GM23338 (cell line): ENCODE measurements around the gene RFXAP. TPM values are rescaled to one million over a fixed set of nuclear protein-coding genes. Genes with fewer than 3 reads are reported as not detected.

Experiments used
- ATAC-seq: fragments of 200-7000 bp; cut with Tn5 transposase; 3 replicates; pipeline ENCODE4 v1.9.1; 2020
- DNase-seq: peaks from one replicate; pipeline ENCODE4 v3.0.0-alpha.2; 2015; ENCODE audit warnings: low spot score
- H2AFZ ChIP-seq: fragments of 200-600 bp; sonication (generic); 2 replicates; pipeline ENCODE4 v1.8.0; 2016; ENCODE audit warnings: antibody characterized with exemption, mild to moderate bottlenecking, moderate library complexity
- H3F3A ChIP-seq: fragments of 200-600 bp; sonication (generic); replicated peaks from 2 replicates; pipeline ENCODE4 v1.8.0; 2017; ENCODE audit warnings: antibody characterized with exemption, mixed run types, low read depth
- H3K27ac ChIP-seq: fragments of 200-600 bp; sonication (generic); 2 replicates; pipeline ENCODE4 v1.6.1; 2016; ENCODE audit warnings: low read depth
- H3K27me3 ChIP-seq: fragments of 200-600 bp; sonication (generic); 2 replicates; pipeline ENCODE4 v1.8.0; 2016; ENCODE audit warnings: mild to moderate bottlenecking, mixed run types, moderate library complexity; ENCODE audit not compliant: insufficient read depth
- H3K36me3 ChIP-seq: fragments of 200-600 bp; sonication (generic); 2 replicates; pipeline ENCODE4 v1.8.0; 2016; ENCODE audit warnings: mild to moderate bottlenecking; ENCODE audit not compliant: insufficient read depth
- H3K4me1 ChIP-seq: fragments of 200-600 bp; sonication (generic); 2 replicates; pipeline ENCODE4 v1.8.0; 2016; ENCODE audit warnings: mild to moderate bottlenecking, moderate library complexity; ENCODE audit not compliant: insufficient read depth
- H3K4me2 ChIP-seq: fragments of 200-600 bp; sonication (generic); 2 replicates; pipeline ENCODE4 v1.7.1; 2017; ENCODE audit warnings: mixed run types
- H3K4me3 ChIP-seq: fragments of 200-600 bp; sonication (generic); 2 replicates; pipeline ENCODE4 v1.6.1; 2016; ENCODE audit warnings: mixed run types
- H3K79me2 ChIP-seq: fragments of 200-600 bp; sonication (generic); replicated peaks from 2 replicates; pipeline ENCODE4 v1.8.0; 2017; ENCODE audit warnings: mild to moderate bottlenecking; ENCODE audit not compliant: insufficient read depth
- H3K9me2 ChIP-seq: fragments of 200-600 bp; sonication (generic); 2 replicates; pipeline ENCODE4 v1.8.0; 2017; ENCODE audit not compliant: insufficient read depth
- H4K20me1 ChIP-seq: fragments of 200-600 bp; sonication (generic); replicated peaks from 2 replicates; pipeline ENCODE4 v1.8.0; 2017; ENCODE audit warnings: mild to moderate bottlenecking; ENCODE audit not compliant: insufficient read depth
- H3K27ac Mint-ChIP-seq: 2 replicates; pipeline ENCODE4 v1.8.0; 2020; ENCODE audit warnings: inconsistent platforms, mild to moderate bottlenecking, moderate library complexity, mixed read lengths
- H3K27me3 Mint-ChIP-seq: 3 replicates; pipeline ENCODE4 v1.8.0; 2022; ENCODE audit warnings: low read depth, mild to moderate bottlenecking, moderate library complexity, mixed read lengths, inconsistent platforms; ENCODE audit not compliant: insufficient read depth, poor library complexity
- H3K36me3 Mint-ChIP-seq: 3 replicates; pipeline ENCODE4 v1.8.0; 2021; ENCODE audit warnings: low read depth, mild to moderate bottlenecking, inconsistent platforms, moderate library complexity, mixed read lengths
- H3K4me1 Mint-ChIP-seq: 3 replicates; pipeline ENCODE4 v1.8.0; 2020; ENCODE audit warnings: mild to moderate bottlenecking, inconsistent platforms, mixed read lengths
- H3K4me3 Mint-ChIP-seq: 3 replicates; pipeline ENCODE4 v1.8.0; 2021; ENCODE audit warnings: moderate library complexity, mild to moderate bottlenecking, inconsistent platforms, mixed read lengths
- H3K9me3 Mint-ChIP-seq: 3 replicates; pipeline ENCODE4 v1.8.0; 2020; ENCODE audit warnings: moderate library complexity, mild to moderate bottlenecking, inconsistent platforms, mixed read lengths
- CREB1 ChIP-seq: fragments of 250-450 bp; sonication (Bioruptor Pico); IDR thresholded peaks from 2 replicates; pipeline ENCODE4 v1.5.0; 2020; ENCODE audit warnings: low read depth, mild to moderate bottlenecking, moderate library complexity
- CTCF ChIP-seq, 2 experiments: fragments of 200-600 bp in 1 of 2; sonication (generic) in 1 of 2; conservative IDR thresholded peaks; 2 replicates each; pipeline versions ENCODE4 v1.5.1 to v1.6.1; 2016 to 2017; ENCODE audit warnings: antibody characterized with exemption in 2 of 2, low read depth in 2 of 2, mild to moderate bottlenecking in 2 of 2, moderate library complexity in 1 of 2
- EZH2 ChIP-seq: fragments of 200-600 bp; sonication (generic); IDR thresholded peaks from one replicate; pipeline ENCODE4 v1.8.0; 2017; ENCODE audit warnings: antibody characterized with exemption, mild to moderate bottlenecking, low read depth; ENCODE audit not compliant: unreplicated experiment
- EZH2phosphoT487 ChIP-seq: fragments of 200-600 bp; sonication (generic); IDR thresholded peaks from one replicate; pipeline ENCODE4 v1.8.1; 2018; ENCODE audit warnings: antibody characterized with exemption; ENCODE audit not compliant: unreplicated experiment
- JUNB ChIP-seq: IDR thresholded peaks from one replicate; pipeline ENCODE4 v1.6.1; 2016; ENCODE audit warnings: antibody characterized with exemption; ENCODE audit not compliant: unreplicated experiment
- NANOG ChIP-seq: IDR thresholded peaks from 2 replicates; pipeline ENCODE4 v1.6.1; 2016; ENCODE audit warnings: antibody characterized with exemption, borderline replicate concordance
- STAT1 ChIP-seq: IDR thresholded peaks from one replicate; pipeline ENCODE4 v1.6.1; 2016; ENCODE audit warnings: antibody characterized with exemption; ENCODE audit not compliant: unreplicated experiment
- ZNF114 ChIP-seq: fragments of 250-450 bp; sonication (Bioruptor Pico); IDR thresholded peaks from 2 replicates; pipeline ENCODE4 v1.5.0; 2020; ENCODE audit warnings: mild to moderate bottlenecking, moderate library complexity
- ZNF331 ChIP-seq: fragments of 250-450 bp; sonication (Bioruptor Pico); IDR thresholded peaks from 2 replicates; pipeline ENCODE4 v1.5.0; 2020; ENCODE audit warnings: low read depth, mild to moderate bottlenecking, moderate library complexity
- polyA plus RNA-seq: library from polyadenylated mRNA; unstranded; fragments of >200 nt; fragmentation: Nextera tagmentation; extraction: Ambion mirVana; gene quantifications from 2 replicates; pipeline ENCODE4 v1.2.1, GENCODE V29; 2016
- total RNA-seq: library from RNA; depleted of rRNA; stranded (reverse); fragments of >200 nt; shearing (Covaris generic); gene quantifications from 2 replicates; pipeline ENCODE4 v1.2.3, GENCODE V29; 2014
- TF ChIP-seq, protein P1 (sequence below): IDR thresholded peaks from 2 replicates; pipeline ENCODE4 v1.6.1; 2016; ENCODE audit warnings: antibody characterized with exemption
- TF ChIP-seq, protein P2 (sequence below): IDR thresholded peaks from one replicate; pipeline ENCODE4 v1.6.1; 2018; ENCODE audit warnings: antibody characterized with exemption; ENCODE audit not compliant: unreplicated experiment

Gene RFXAP
- total and polyA plus RNA-seq, 2 experiments from 2014 or later, result 6.3 to 8.5 TPM

GRCh38 chr13:36787181-36787580, 31.8 kb upstream of the RFXAP start (continued):
- TF ChIP-seq EZH2 (no peak), ZNF331 (CRISPR knock-in tag) (no peak), NANOG (no peak), ZNF114 (CRISPR knock-in tag) (no peak)
- TF ChIP-seq, protein P1, sequence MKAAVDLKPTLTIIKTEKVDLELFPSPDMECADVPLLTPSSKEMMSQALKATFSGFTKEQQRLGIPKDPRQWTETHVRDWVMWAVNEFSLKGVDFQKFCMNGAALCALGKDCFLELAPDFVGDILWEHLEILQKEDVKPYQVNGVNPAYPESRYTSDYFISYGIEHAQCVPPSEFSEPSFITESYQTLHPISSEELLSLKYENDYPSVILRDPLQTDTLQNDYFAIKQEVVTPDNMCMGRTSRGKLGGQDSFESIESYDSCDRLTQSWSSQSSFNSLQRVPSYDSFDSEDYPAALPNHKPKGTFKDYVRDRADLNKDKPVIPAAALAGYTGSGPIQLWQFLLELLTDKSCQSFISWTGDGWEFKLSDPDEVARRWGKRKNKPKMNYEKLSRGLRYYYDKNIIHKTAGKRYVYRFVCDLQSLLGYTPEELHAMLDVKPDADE, result no peak

DNA sequence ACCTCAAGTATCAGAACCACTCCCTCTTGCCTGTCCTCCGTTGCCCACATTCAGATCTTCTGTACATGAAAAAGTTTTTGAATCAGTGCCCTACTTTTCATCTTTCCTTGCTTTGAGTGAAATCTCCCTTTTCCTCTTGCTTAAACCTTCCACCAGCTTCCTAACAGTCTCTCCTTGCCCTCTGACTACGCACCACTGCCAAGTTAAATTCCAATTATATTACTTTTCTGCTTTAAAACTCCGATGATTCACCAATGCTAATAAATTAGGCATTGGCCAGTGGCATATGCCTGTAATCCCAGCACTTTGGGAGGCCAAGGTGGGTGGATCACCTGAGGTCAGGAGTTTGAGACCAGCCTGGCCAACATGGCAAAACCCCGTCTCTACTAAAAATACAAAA, 30.7 kb upstream of the RFXAP start:
- no peaks in the 10 kb centered on the region for H4K20me1 ChIP-seq
- Mint-ChIP-seq H3K9me3 (no peaks in the 10 kb centered on the region), H3K4me1 (peaks cover 15% of the 10 kb centered on the region), H3K27ac (no peak overlapping the region), H3K4me3 (no peak overlapping the region), H3K27me3 (no peaks in the 10 kb centered on the region), H3K36me3 (no peaks in the 10 kb centered on the region)
- H3K79me2 ChIP-seq, result no peaks in the 10 kb centered on the region
- H3K27ac ChIP-seq, result no peak overlapping the region
- no peaks in the 10 kb centered on the region for H3K9me2 ChIP-seq
- no peaks in the 10 kb centered on the region for H3K4me1 ChIP-seq
- no peak for DNase-seq
- no peak overlapping the region for H3K4me2 ChIP-seq
- no peak overlapping the region for H3K4me3 ChIP-seq
- 0 out of 2 replicates have a peak overlapping the region, but pooled peaks have one; percentile 34 for H2AFZ ChIP-seq
- no peaks in the 10 kb centered on the region for H3F3A ChIP-seq
- no peak for ATAC-seq
- H3K36me3 ChIP-seq, result no peaks in the 10 kb centered on the region
- no peaks in the 10 kb centered on the region for H3K27me3 ChIP-seq
- TF ChIP-seq CTCF (conservative IDR thresholded peaks at IDR 0.05; ENCODE audit: low read depth in 2 of 2) (no peak), ZNF331 (CRISPR knock-in tag) (no peak), EZH2phosphoT487 (no peak), STAT1 (no peak), CREB1 (CRISPR knock-in tag) (no peak), NANOG (no peak), EZH2 (no peak), JUNB (no peak), ZNF114 (CRISPR knock-in tag) (no peak)
- TF ChIP-seq, protein P1, result no peak
- TF ChIP-seq, protein P2, sequence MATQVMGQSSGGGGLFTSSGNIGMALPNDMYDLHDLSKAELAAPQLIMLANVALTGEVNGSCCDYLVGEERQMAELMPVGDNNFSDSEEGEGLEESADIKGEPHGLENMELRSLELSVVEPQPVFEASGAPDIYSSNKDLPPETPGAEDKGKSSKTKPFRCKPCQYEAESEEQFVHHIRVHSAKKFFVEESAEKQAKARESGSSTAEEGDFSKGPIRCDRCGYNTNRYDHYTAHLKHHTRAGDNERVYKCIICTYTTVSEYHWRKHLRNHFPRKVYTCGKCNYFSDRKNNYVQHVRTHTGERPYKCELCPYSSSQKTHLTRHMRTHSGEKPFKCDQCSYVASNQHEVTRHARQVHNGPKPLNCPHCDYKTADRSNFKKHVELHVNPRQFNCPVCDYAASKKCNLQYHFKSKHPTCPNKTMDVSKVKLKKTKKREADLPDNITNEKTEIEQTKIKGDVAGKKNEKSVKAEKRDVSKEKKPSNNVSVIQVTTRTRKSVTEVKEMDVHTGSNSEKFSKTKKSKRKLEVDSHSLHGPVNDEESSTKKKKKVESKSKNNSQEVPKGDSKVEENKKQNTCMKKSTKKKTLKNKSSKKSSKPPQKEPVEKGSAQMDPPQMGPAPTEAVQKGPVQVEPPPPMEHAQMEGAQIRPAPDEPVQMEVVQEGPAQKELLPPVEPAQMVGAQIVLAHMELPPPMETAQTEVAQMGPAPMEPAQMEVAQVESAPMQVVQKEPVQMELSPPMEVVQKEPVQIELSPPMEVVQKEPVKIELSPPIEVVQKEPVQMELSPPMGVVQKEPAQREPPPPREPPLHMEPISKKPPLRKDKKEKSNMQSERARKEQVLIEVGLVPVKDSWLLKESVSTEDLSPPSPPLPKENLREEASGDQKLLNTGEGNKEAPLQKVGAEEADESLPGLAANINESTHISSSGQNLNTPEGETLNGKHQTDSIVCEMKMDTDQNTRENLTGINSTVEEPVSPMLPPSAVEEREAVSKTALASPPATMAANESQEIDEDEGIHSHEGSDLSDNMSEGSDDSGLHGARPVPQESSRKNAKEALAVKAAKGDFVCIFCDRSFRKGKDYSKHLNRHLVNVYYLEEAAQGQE, result no peak
